ENCODE results near the gene PMP22.

Gene PMP22

DNA sequence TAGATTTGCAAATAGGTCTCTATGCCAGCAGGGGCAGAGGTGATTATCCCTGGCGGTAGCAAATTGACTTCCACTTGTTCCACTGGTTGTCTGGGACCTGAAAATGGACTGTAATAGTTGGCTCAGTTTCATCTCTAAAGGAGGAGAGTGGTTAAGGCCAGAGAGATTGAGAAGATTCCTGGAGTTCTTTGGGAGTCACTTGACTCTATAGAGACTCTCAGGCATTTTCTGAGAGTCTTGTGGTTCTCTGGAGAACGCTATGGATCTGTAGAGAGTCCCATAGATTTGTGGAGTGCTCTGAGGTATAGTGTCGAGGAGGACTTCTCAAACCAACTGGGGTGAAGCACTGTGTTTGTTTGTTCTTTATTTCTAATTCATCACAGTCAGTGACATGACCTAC, 8.9 kb upstream of the PMP22 start:
- FAIRE-seq (no peak), DNase-seq (ENCODE audit: low spot score) (no peak)

DNA sequence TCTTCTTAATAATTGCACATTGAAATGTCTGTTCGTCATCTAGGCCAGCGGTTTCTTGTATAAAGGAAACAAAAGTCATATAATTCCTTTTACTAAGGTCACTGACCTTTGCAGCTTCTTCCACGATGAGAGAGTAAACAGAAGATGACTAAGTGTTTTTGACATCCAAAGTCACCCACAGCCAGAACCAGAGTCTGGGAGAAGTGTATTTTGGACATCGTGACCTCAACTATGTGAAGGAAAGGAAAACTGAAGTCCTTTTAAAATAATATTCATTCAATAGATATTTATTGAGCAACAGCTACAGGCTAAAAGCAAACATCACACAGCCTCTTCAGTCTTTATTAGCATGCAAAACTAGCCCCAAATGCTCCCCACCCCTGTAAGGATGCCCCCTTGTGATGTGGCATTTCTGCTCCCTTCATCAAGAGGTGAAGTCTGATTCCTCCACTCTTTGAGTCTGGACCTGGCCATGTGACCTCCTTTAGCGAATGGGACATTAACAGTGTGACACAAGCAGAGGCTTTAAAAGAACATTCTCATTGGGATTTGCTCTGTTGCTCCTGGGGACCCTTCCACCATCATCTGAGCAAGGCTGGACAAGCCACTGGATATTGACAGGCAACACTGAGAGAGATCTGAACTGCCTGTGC, 8.1 kb upstream of the PMP22 start:
- peak; percentile 93 for FAIRE-seq
- peak; percentile 82 for DNase-seq (ENCODE audit: low spot score)

DNA sequence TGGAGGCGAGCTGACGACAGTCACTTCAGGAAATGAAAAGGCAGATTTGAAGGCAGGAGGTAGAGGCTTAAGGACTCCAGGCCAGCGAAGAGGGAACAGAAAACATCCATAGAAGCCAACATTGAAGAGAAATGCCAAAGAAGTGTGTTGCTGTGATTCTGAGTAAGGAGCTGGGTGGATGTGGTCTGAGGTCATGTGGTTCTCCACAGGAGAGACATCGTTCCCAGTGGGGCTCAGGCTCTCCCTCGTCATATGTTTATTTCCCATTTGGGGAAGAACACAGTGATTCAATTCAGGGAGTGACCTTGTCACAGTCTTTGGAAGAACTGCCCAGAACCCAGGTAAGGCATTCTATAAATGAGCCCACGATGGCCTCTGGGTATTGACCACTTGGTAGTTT, 6.6 kb upstream of the PMP22 start:
- FAIRE-seq = no peak

DNA sequence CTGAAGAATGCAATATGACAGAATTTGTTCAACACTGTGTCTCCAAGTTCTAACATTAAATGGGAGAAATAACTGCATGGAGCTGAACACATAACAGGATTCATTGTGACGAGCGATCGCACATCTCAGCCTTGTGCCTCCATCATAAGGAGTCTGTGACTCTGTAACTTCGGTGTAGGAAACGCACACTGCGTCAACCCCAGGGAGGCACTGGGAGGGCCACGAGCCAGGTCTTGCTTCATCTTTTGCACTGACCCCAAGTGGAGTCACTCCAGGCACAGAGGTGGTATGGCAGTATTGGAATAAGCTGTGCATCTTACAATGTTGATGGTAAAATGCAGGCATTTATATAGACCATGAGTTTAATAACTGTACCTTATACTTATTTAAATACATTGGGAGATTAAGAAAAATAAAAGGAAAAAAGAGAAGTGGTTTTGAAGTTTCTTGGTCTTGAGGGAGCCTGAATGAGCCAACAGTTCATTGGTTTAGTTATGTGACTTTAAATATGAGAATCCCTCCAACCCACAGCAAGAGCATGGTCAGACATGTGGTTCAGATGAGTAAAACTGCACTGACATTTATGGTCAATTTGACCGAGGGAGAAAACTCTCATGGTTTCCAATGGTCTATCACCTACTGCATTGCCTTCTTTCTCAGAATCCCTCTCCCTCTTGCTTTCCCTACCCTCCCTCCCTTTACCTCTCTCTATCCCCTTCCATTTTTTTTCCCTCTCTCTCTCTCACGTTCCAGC, 5.7 kb upstream of the PMP22 start:
- DNase-seq (ENCODE audit: low spot score) (no peak), FAIRE-seq (no peak)

More for the DNA sequence above, 6.6 kb upstream of the PMP22 start:
- no peak for DNase-seq (ENCODE audit: low spot score)

DNA sequence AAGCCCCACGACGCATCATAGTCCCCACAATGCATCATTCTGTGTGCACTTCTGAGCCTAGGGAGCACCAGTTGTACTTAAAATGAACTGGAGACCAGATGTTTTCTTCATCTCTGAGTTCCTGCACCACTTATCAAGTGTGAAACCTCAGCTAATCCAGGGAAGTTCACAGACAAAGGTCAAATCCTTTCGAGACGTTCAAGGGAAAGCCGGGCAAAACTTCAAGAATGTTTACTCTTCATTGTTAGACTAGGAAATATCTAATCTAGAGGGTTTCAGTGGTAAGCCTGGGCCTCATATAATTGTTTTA, 4.6 kb upstream of the PMP22 start:
- DNase-seq (ENCODE audit: low spot score) = no peak
- no peak for FAIRE-seq

DNA sequence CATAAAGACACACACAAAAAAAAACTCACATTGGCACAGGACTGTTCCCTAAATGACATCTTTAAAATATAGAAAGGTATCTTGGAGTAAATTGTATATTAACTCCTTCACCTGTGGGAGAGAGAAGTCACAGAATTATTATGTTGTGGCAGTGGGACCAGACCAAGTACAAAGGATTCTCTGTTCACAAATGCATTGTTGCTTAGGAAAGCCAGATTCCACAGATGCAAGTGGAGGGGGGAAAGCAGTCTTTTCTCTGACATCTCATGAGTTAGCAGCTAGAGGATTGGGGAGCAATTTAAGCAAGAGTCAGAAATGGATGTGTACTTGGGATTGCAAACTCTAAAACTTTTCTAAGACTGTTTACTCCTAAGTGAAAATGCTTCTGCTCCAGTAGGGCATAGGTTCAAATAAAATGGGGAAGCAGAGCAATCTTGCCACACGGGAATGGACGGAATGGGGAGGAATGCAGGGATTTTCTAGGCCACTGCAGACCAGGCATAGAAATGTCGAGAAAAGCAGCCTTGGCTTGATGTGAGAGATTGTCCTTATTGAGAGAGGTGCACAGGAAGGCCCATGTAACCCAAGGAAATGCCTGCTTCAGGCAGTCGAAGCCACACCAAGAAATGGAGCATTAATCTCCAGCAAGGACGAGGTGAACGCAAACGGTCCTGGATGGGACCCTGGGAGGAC, 4.1 kb upstream of the PMP22 start:
- no peak for FAIRE-seq

DNA sequence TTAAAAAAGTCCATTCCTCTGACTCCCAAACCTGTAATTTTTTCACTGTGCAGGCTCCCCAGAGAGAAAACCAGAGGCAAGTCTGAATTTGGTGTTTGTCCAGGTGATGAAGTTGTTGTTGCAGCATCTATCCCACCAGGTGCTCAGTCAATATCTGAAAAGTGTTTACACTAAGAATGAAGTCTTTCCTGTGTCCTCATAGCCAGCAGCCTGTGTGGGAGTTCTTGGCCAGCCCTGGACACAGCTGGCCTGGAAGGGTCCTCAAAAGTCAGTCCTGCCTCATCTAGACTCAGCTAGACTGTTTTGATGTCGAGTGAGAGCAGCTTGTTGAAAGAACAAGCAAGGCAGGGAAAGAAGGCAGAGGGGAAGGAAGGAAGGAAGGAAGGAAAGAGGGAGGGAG, 3.3 kb upstream of the PMP22 start:
- FAIRE-seq (no peak), DNase-seq (ENCODE audit: low spot score) (no peak)

More for the DNA sequence above, 4.1 kb upstream of the PMP22 start:
- no peak for DNase-seq (ENCODE audit: low spot score)

DNA sequence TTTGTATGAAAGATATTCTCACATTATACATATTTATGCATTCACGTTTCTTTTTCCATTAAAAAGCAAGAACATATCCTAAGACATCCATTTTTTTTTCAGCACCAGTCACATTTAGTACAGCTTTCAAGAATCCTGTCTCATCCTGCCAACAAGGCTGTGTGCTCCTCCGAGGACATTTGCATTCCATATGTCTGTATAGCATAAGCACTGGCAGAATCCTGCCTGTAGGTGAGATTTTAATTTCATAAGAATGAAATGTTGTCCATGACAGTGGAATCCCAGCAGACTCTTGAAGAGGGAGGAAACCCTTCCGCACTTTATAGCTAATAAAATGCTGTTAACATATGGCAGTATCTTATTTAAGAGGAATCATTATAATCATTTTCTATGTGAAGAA, 2.9 kb upstream of the PMP22 start:
- FAIRE-seq (no peak), DNase-seq (ENCODE audit: low spot score) (no peak)

DNA sequence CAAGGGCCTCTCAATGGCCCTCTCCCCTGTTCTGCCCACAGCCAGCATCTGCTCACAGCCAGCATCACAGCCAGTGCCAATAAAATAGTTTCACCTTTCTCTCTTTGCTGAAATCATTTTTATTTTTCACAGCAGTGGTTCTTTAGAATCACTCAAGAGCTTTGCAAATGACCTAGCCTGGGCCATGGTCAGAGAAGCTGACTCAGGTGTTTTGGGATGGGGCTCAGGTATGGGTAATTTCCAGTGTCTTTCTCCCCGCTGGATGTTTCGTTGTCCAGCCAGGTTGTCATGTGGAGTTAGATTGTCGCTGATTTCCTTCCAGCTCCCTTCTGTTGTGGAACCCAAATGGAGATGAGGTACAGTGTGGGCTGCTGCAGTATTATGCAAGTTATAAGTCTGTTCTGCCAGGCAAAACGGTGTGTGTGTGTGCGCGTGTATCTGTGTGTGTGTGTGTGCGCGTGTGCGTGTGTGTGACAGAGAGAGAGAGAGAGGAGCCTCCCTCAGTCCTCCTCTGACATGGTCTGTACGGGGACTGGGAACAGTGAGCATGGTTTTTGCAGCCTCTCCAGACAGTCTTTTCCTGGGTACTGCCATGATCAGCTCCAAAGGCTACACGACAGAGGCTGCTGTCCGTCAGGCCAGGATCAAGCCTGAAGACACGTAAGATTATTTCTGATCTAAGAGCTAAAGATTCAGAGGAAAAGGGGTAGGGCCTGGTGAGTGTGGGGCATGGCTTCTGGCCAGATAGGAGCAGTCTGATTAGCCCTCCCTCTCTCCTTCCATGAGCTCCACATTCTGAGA, 1.4 kb upstream of the PMP22 start:
- no peak for DNase-seq (ENCODE audit: low spot score)
- FAIRE-seq = no peak

DNA sequence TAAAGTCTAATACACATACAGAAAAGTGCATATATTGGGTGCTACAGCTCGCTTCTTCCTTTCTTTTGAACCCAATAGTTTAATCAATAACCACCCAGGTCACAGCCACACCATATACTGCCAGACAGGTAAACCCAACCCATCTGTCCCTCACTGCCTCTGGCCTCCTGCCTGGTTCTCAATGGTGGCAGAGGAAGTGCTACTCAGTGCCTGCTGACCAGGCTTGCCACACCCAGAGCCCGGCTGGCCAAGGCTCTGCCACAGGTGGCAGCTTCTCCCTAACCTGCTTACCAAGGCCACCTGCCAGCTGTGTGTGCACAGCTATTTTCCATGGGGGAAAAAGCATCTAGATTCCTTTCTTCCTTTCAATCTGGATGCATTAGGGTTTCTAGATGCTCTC, 584 bp downstream of the PMP22 start:
- DNase-seq (ENCODE audit: low spot score) (no peak), FAIRE-seq (no peak)

DNA sequence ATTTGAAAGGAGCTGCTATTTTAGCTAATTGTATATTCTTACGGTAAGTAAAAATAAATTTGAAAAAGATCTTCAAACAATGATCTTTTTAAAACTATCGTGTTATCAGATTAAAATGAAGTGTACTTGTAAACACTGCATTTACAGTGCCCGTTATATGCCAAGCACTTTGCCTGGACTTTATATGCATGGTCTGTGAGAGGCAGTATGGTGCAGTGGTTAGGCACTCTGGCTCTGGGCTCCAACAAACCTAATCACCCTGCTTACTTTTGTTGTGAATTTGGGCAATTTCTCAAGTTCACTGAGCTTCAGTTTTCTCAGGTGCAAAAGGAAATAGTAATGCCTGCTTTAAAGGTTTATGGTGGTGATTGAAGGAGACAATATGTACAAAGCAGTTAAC, 1.4 kb downstream of the PMP22 start:
- no peak for DNase-seq (ENCODE audit: low spot score)
- no peak for FAIRE-seq

DNA sequence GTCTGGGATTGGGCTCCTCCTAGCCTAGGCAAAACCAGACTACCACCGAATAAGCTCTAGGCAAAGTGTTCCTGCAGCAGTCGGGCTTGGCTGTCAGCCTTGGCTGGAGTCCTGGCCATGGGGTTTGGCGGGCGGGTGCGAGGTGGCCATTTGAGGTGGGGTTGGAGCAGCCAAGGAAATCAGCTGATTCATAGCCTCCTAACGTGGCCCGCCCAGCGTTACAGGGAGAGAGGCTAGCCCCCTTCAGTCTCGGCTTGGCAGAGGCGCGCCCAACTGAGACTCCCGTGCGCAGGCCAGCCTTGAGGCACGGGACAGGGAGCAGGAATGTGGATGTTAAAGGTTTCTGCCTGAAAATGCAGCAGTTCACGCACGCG, 1.9 kb downstream of the PMP22 start:
- FAIRE-seq (no peak), DNase-seq (ENCODE audit: low spot score) (peak; percentile 16)

DNA sequence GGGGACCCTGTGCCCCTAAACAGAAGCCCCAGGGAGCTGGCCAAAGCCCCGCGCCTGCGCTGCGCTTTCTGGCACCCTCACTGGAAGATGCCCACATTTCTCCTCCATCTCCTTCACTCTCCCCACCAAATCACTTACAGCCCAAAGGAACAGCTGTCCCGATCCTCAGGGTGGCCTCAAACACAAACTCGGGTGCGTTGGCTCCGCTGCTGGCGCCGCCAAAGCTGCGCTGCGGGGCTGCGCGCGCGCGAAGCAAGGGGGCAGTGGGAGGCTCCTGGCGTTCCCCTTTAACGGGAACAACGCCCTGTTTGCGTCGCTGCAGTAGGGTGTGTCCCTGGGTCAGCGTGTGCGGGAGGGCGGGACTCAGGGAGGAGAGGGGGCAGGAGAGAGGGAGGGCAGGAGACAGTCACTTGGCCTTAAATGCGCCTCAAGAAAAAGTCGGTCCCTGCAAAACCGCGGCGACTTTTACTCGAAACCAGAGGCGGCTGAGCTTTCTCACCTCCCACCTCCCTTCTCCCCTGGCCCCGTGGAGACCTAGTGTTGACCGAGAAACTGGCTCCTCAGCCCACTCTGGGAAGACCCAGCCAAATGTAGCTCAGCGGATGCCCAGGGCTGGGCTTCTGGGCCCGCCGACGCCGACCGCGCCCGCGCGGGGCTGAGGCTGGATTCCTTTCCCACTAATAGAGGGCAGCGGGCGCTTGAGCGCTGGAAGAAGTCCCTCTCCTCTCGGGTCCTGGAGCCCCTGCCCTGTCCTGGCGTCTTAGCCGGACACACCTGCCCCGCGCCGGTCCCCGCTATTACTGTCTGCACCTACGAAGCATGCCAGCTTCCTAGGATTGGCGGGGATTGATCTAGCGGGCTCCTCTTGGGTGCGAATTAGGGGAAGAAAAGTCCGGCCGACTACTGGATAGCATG, 2.6 kb downstream of the PMP22 start:
- DNase-seq (ENCODE audit: low spot score) = peak; percentile 28
- FAIRE-seq = no peak

DNA sequence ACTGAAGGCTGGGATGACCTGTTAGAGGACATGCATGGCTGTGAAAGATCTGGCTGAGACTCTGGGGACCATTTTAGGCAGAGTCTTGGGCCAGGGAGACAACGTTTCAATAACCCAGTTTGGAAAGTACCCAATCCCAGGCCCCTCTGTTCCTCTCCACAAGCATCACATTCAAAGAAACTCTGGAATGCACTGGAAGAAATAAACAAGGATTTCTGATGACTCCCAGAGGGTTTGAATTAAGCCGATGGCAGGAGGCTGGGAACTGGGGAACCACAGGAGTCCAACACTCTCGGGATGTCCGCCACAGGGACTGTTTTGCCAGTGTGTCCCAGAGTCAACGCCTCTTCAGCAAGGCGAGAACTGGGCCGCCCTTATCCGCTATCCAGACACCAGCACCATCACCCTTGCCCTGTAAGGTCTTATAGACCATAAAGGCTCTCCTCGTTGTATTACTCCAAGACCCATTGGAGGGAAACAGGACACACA, 3.3 kb downstream of the PMP22 start:
- no peak for FAIRE-seq
- no peak for DNase-seq (ENCODE audit: low spot score)

DNA sequence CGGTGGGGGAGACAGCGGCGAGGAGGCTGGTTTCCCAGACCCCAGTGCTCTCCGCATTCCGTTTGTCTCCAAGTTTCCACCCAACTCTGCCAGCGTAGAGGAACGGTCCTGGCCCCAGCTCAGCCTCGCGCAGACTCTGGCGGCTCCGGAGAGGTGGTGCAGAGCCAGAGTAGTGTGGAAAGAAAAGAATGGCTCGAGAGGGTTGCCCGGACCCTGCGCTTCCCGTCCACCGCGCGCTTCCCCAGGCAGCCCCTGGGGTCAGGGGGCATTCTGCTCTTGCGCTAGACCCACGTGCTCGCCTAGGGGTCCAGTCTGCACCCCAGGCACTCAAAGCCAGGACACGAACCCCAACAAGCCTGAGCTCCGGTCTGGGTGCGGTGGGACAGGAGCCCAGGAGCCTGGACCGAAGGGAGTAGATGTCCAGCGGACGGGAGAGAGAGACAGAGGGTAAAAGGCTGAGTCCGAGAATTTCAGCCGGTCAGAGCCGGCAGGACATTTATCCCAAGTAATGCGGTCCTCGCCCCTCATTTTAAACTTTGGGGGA, 3.8 kb downstream of the PMP22 start:
- no peak for FAIRE-seq
- DNase-seq (ENCODE audit: low spot score) = peak; percentile 22

DNA sequence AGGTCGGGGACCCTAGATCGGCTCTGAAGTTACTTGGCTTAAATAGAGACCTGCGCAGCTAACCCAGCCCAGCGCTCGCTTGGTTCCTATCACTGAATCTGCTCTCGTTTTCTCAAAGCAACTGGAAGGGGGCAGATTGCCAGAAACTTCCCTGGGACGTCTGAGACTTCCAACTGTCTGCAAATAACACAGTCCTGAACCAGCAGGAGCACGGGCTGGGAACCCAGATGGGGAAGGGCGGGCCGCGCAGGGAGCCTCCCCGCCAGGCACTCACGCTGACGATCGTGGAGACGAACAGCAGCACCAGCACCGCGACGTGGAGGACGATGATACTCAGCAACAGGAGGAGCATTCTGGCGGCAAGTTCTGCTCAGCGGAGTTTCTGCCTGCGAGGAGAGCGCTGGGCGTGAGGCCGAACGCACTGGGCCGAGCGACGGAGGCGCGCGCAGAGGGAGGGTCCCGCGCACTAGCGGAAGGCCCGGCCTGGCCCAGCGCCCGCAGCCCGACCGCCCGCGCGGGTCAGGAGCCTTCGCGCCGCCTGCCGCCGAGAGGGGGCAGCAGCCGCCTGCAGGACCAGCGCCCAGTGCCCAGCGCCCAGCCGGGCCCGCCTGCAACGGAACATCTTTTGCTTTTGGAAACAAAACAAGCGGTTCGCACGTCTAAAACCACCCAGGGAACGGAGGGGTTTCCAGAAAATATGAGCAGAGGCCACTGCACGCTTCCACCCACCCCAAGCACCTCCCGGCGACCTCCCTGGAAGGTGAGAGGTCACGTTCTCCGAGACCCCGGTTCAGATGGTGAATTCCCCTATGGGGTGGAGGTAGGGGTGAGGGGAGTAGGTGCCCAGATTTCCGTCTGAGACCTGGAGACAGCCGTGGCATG, 4.5 kb downstream of the PMP22 start:
- DNase-seq (ENCODE audit: low spot score) = peak; percentile 61

DNA sequence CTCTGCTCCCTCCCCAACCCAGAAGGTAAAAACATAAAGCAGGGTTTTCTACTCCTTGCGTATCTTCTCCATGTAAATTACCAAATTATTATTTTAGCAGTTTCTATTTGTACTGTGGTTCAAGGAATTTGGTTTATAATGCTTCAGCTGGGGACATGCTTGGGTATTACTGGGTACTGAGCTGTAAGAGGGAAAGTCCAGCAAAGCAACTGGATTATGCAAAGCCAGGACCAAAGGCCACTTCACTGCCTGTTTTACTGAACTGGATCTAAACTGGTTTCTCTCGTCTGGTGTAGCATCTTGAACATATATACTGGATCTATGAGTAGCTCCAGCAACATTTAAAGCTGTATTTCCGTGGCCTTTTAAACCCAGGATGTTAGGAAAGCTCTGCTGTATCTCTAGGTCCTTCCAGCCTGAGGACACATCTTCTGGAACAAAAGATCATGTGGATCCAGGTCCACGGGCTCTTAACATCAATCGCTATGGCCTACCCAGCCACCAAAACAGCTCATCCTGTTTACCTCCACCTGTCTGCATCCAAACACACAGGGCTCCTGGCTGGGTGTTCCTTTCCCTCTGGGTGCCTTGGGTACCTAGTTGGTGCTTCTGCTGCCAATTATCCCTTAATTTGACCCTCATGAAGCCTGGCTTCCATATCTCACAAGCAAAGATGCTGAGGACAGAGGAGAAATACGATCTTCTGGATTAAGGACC, 7.2 kb downstream of the PMP22 start:
- no peak for DNase-seq (ENCODE audit: low spot score)
- FAIRE-seq = no peak

More for the DNA sequence above, 4.5 kb downstream of the PMP22 start:
- no peak for FAIRE-seq

DNA sequence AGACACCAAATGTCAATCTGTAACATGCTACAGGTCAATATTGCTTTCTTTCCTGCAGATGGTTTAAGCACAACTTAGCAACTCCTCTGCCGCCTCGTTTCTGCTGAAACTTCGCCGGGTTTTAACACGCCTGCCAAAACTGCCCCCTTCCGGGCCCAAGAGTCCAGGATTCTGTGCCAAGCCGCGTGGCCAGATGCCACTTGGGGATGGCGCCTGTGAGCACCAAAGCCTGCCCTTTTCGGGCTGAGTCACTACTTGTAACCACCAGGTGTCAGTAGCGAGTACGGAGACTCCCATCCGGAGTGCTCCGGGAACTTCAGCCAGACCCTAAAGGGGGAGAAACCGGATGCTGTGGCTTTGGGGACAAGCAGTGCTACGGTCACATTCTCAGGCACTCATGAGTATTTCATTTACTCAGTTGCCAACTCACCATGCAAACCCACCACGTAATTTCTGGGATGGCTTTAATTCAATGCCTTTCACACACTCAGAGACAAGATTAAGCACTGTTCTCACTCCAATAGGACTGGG, 7.8 kb downstream of the PMP22 start:
- DNase-seq (ENCODE audit: low spot score) = peak; percentile 91
- FAIRE-seq = peak; percentile 81

DNA sequence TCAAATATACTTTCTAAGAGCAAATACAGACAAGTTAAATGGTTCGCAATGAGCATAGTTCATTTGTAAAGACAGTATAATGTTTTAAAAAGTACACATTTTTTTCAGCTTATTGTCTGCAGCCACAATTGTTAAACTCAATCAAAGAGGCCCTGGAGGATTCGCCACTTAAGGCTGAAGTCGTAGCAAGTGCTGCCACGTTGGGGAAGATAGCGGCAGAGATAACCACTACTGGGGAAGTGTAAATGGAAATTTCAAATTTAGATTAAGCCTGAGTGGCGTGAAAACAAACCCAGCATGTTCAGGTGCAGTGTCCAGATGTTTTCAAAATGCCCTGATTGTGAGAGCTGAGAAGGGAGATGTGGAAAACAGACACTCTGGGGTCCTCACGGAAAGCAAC, 8.4 kb downstream of the PMP22 start:
- FAIRE-seq (no peak), DNase-seq (ENCODE audit: low spot score) (no peak)
